Measurements from ENCODE around the gene TJP3.
A peak's percentile ranks its signal among the peaks of the same experiment; 100 is the strongest.

TJP3 gene

DNA sequence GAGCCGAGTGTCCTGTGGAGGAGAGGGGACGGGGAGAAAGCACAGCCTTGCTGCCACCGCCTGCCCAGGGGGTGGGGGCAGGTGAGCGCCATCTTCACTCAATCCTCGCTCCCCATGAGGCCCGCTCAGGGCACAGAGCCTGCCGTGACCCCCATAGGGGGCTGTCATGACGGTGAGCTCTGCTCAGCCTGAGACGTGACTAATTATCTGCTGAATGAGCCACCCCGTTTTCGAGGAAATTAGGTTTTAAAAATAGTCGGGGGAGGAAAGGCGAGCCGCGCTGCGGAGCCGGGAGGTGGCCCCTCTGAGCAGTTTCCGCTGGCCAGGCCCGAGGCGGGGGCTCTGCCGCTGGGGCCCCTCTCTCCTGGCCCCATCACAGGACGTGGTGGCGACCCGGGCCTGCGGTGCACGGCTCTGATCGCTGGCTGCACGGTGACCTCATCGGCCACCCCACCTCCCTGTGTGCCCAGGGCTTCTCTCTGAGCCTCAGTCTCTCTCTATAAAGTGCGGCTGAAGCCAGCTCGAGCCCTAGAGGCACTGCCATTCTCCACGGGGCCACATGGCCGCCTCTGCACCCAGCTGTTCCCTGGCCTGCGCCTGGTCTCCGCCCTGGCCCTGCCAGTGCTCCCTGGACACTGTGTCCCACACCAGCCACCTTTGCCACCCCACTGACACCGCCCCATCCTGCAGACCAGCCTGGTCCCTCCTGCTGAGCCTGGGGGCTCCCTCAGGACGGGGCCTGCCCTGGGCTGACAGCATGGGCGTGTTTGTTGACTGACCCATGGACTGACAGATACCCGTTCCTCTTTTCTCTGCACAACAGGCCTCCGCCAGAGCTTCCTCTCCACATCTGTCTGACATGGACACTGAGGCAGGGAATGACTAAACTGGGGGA is 36.3 kb upstream of the TJP3 start:
- no peak for DNase-seq

- DNase-seq = no peak
Measured at GRCh38 chr19:3672575-3672948, 35.6 kb upstream of the TJP3 start.

DNA sequence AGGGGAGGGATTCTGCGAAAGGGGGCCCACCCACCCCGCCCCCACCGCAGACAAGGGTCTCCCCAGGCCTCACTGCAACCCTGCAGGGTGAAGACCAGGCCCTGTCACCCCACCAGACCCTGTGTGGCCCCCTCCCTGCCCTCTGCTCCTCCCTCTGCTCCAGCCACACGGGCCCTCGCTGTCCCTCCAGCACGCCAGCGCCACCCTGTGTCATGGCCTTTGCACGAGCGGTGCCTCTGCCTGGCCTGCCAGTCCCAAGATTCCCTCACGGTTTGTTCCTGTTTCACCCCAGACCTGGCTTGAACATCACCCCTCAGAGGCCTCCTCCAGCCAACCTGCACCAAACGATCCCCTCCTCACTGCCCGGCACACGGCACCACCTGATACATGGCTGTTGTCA is 35.2 kb upstream of the TJP3 start:
- DNase-seq = no peak

- DNase-seq = no peak
Measured at GRCh38 chr19:3673506-3674439, 34.4 kb upstream of the TJP3 start.

DNA sequence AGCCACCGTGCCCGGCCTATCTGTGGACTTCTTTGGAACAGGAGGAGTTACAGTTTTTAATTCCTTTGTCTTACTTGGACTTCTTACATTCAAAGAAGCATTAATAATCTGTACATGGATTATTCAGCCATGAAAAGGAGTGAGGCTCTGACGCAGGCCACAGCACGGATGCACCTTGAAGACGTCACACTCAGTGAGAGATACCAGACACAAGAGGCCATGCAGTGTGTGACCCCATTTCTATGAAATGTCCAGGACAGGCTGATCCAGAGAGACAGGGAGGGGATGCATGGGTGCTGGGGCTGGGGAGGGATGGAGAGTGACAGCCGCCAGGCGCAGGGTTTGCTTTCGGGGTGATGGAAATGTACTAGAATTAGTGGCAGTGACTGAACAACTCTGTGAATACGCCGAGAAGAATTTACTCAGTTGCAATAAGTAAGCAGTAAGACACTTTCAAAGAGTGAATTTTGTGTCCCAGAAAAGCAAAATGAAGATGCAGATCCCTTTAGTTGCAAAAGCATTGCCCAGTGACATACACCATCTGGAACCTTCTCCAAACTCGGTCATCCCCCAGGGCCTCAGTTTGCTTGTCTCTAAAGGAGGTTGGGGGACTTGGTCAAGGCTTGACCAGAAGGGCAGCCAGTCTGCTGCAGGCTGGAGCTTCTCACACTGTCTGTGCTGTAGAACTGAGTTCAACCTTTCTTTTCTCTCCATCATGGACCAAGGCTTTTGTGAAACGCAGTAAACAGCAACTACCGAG is 33.2 kb upstream of the TJP3 start:
- DNase-seq = no peak

DNA sequence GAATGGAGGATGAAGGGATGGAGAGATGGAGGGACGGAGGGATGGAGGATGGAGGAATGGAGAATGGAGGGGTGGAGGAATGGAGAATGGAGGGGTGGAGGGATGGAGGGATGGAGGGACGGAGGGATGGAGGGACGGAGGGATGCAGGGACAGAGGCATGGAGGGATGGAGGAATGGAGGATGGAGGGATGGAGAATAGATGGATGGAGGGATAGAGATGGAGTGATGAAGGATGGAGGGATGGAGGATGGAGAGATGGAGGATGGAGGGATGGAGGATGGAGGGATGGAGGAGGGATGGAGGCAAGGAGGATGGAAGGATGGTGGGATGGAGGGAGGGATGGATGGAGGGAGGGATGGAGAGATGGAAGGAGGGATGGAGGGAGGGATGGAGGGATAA is 30.0 kb upstream of the TJP3 start:
- DNase-seq = no peak

- no peak for DNase-seq
Measured at GRCh38 chr19:3679138-3679537, 29.0 kb upstream of the TJP3 start.

- DNase-seq = no peak
Measured at GRCh38 chr19:3679581-3679980, 28.6 kb upstream of the TJP3 start.

GRCh38 chr19:3680939-3681338 is 27.2 kb upstream of the TJP3 start:
- no peak for DNase-seq

DNA sequence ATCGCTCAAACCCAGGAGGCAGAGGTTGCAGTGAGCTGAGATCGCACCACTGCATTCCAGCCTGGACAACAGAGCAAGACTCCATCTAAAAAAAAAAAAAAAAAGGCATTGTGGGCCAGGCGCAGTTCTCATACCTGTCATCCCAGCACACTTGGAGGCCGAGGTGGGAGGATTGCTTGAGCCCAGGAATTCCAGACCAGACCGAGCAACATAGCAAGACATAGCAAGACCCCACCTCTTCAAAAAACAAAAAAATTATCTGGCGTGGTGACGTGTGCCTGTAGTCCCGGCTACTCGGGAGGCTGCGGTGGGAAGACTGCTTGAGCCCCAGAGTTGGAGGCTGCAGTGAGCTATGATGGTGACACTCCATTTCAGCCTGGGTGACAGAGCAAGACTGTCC is 25.9 kb upstream of the TJP3 start:
- no peak for DNase-seq

GRCh38 chr19:3682741-3683404 is 25.3 kb upstream of the TJP3 start:
- peak; percentile 54 for DNase-seq

GRCh38 chr19:3683405-3684053 is 24.7 kb upstream of the TJP3 start:
- DNase-seq = peak; percentile 5

DNA sequence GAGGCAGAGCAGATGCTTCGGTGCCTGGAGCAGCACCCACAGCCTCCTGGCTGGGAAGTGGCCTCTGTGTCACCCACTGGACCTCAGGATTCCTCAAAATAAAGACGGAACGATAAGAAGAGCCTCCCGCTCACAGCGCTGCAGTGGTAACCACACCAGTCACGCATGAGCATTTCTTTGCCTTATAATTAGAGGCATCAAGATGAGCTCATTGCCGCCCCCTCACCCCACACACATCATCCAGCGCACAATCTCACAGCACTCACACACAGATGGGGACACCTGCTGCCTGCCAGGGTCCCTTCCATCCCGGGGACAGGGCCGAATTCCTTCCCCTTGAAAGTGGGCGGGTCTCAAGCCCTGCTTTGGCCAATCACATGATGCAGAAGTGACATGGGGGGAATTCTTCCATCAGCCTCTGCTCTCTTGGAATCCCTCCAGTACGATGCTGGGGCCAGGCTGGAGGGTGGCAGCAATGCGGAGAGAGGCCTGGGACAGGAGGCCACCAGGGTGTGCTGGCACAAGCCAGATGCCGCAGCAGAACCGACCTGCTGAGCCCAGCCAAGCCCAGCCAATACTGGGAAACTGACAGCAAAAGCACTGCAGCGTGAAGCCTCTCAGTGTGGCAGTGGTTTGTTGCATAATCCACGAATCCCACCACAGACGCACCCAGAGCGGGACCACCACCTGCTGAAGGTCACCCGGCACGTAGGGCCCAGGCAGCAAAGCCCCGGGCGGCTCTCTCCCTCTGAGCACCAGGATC is 23.9 kb upstream of the TJP3 start:
- DNase-seq = peak; percentile 18

GRCh38 chr19:3684817-3685410 is 23.3 kb upstream of the TJP3 start:
- DNase-seq = no peak

DNA sequence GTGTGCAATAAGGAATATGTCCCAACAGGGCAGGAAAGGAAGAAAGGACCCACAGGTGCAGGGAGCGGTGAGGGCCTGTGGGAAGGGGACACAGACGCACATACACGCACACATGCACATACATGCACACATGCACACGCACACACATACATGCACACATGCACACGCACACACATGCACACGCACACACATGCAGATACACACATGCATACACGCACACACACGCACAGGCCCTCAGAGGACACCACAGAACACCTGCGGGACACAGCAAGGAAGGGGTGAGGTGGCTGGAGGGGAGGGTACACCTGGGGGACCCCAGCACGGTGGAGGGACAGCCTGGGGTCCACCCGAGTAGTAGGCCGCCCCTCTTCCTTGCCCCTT is 20.8 kb upstream of the TJP3 start:
- DNase-seq = no peak

DNA sequence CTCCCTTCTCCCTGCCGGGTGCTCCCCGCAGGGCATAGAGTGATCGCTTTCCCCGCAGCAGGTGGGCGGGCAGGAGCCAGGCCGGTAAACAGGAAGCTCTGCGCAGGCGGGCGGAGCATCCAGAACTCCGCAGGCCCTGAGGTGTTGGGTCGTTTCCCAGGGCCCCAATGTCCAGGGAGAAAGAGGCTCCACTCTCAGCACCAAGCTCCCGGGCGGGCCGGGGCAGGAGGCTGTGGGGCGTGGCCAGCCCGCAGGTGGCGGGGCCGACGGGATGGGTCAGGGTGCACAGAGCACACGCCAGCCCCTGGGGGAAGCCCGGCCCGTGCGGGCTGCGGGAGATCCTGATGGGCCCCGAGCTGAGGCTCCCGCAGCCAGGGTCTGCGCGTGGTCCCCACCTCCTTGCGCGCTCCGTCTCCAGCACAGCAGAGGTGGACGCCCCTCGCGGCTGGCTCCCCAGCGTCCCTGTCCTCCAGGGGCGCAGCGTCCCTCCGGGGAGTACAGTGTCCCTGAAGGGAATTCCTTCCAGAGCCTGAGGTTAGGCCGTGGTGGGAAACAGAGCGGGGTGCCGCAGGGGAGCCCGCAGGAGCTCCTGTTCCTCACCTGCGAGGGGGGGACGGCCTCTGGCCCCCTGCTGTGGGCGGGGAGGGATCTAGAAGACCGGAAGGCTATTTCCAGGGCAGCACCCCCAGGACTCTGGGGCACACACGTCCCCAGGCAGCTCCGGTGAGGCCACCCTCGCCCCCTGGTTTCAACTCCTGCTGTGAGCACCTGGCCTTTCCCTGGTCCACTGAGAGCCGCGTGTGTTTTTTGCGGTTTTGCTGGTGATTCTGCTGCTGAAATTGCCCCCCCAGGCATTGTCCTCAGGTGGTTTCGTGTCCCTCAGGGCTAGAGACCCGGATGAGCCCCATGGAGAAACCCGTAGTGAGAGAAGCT is 20.1 kb upstream of the TJP3 start:
- no peak for DNase-seq

DNA sequence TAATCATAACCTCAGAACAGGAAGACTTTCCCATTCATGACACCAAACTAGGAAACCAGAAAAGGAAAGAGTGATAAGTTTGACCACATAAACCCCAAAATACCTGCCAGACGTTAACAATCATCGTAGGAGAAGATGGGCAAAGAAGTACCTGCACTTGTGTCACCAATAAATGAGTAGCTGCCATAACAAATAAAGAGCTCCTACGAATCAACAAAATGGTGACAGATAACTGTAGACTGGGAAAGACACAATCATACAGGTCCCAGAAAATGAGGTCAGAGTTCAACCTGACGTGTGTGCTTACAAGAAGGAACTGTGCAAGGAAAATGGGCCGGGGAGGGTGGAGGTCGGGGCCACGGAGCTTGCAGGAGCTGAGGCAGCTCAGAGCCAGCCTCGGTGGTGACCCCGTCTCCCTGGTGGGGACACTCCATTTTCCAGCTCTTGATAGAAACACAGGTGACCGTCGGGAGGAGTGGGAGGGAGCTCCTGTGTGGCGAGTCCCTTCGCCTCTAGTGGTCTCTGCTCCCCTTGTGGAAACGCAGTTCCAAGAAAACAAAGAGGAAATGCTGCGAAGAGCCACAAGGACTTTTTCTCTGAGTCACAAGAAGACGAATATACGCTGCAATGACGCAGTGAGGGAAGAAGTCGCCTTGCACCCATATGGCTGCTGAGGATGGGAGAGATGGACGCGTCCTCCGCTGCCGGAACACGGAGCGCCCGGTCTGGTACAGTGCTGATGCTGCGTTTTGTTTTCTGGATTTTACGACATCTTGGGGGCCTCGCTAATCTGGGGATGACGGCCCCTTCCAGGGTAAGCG is 17.4 kb upstream of the TJP3 start:
- no peak for DNase-seq

DNA sequence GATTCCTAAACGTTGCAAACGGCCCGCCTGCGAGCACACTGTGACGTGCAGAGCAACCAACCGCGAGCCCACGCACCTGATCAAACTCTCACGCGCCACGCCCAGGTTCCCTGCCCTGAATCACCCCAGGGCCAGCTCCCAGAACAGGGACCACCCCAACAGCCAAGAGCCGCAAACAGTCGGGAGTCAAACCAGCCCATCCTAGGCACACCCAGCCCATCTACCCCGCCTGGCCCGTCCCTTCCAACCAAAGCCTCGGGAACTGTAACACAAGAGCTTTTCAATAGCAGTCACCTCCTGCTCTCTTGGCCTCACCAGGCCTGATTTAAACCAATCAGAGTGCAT is 16.8 kb upstream of the TJP3 start:
- DNase-seq = no peak

GRCh38 chr19:3691726-3692125 is 16.5 kb upstream of the TJP3 start:
- no peak for DNase-seq
